ENCODE data around the gene IFRD2. TPM values are rescaled to one million over a fixed set of nuclear protein-coding genes. Genes with fewer than 3 reads are reported as not detected.

IFRD2 gene
- total and polyA plus RNA-seq, 2 experiments from 2014 or later: 85.4 to 90.2 TPM

GRCh38 chr3:50268703-50269451 lies 23.4 kb downstream of the IFRD2 start, which contains the start of gene SEMA3B:
TSS of gene SEMA3B (plus strand) at chr3:50269147. CDS start at chr3:50269241, 94 bp downstream.
- peak; percentile 74 for DNase-seq
- in situ Hi-C loops (cut with MboI): no loop called here
- no peak within 1 kb of the TSS for H2AFZ ChIP-seq
- H3K27me3 ChIP-seq (replicated peaks; ENCODE audit: insufficient read depth): no peaks in the 10 kb centered on the region
- H3K9me3 ChIP-seq (ENCODE audit: low read depth): no peaks in the 10 kb centered on the region
- no peaks in the 10 kb centered on the region for H3K36me3 ChIP-seq (ENCODE audit: low read depth)
- H3K79me2 ChIP-seq (ENCODE audit: insufficient read depth): no peaks in the 10 kb centered on the region
- H3K4me3 ChIP-seq: peak within 1 kb of the TSS; percentile 43; the same call in 1 of the 2 replicates
- TF ChIP-seq EZH2 (IDR thresholded peaks at IDR 0.05; ENCODE audit: insufficient read depth, poor library complexity, severe bottlenecking) (no peak), EZH2phosphoT487 (IDR thresholded peaks at IDR 0.05; ENCODE audit: insufficient read depth, low read depth) (no peak)
- H3K27ac ChIP-seq: peak within 1 kb of the TSS; percentile 35; the same call in 1 of the 2 replicates
- 8 to 9% methylated on average over 18 to 21 of the region's 21 CpGs for WGBS, 2 experiments (ENCODE audit: low coverage in 1 of 2, low lambda C conversion rate in 2 of 2, missing lambda C conversion rate in 2 of 2)
- H3K4me2 ChIP-seq (ENCODE audit: unreplicated experiment): peak within 1 kb of the TSS; percentile 58
- peak within 1 kb of the TSS; percentile 36; the same call in 1 of the 2 replicates for H3K9ac ChIP-seq
- H3F3A ChIP-seq (ENCODE audit: insufficient read depth): peaks cover 13% of the 10 kb centered on the region; the same call in 1 of the 2 replicates
- H3K9me2 ChIP-seq (ENCODE audit: insufficient read depth): no peaks in the 10 kb centered on the region
- H3K4me1 ChIP-seq (ENCODE audit: insufficient read depth): peaks cover 42% of the 10 kb centered on the region
- H4K20me1 ChIP-seq (ENCODE audit: insufficient read depth): no peaks in the 10 kb centered on the region

- H3K79me2 ChIP-seq (ENCODE audit: insufficient read depth): no peaks in the 10 kb centered on the region
- peaks cover 43% of the 10 kb centered on the region for H3K4me1 ChIP-seq (ENCODE audit: insufficient read depth)
- no peak for DNase-seq
- no peak overlapping the region for H3K4me3 ChIP-seq
- H3K9me3 ChIP-seq (ENCODE audit: low read depth): no peaks in the 10 kb centered on the region
- H3K36me3 ChIP-seq (ENCODE audit: low read depth): no peaks in the 10 kb centered on the region
- H3F3A ChIP-seq (ENCODE audit: insufficient read depth): peaks cover 13% of the 10 kb centered on the region; the same call in 1 of the 2 replicates
- H3K9me2 ChIP-seq (ENCODE audit: insufficient read depth): no peaks in the 10 kb centered on the region
- no peaks in the 10 kb centered on the region for H4K20me1 ChIP-seq (ENCODE audit: insufficient read depth)
- 0 out of 2 replicates have a peak overlapping the region, but pooled peaks have one; percentile 36 for H3K9ac ChIP-seq
- 19 to 25% methylated on average over 3 of the region's 3 CpGs for WGBS, 2 experiments (ENCODE audit: low coverage in 1 of 2, low lambda C conversion rate in 2 of 2, missing lambda C conversion rate in 2 of 2)
- H3K4me2 ChIP-seq (ENCODE audit: unreplicated experiment): no peak overlapping the region
- in situ Hi-C loops (cut with MboI): no loop called here
- H3K27ac ChIP-seq: peak overlapping the region; percentile 35; the same call in 1 of the 2 replicates
- TF ChIP-seq EZH2 (IDR thresholded peaks at IDR 0.05; ENCODE audit: insufficient read depth, poor library complexity, severe bottlenecking): no peak
- no peak for TF ChIP-seq EZH2phosphoT487 (IDR thresholded peaks at IDR 0.05; ENCODE audit: insufficient read depth, low read depth)
- H3K27me3 ChIP-seq (replicated peaks; ENCODE audit: insufficient read depth): no peaks in the 10 kb centered on the region
- no peak overlapping the region for H2AFZ ChIP-seq
Observed at GRCh38 chr3:50268276-50268675, 24.0 kb downstream of the IFRD2 start.

- Histone ChIP-seq H2AFZ (peak overlapping the region; percentile 67), H3F3A (ENCODE audit: insufficient read depth) (peaks cover 13% of the 10 kb centered on the region; the same call in 1 of the 2 replicates), H3K27ac (no peak overlapping the region), H4K20me1 (ENCODE audit: insufficient read depth) (no peaks in the 10 kb centered on the region), H3K4me1 (ENCODE audit: insufficient read depth) (peaks cover 43% of the 10 kb centered on the region), H3K9me2 (ENCODE audit: insufficient read depth) (no peaks in the 10 kb centered on the region), H3K4me2 (ENCODE audit: unreplicated experiment) (peak overlapping the region; percentile 63), H3K9me3 (ENCODE audit: low read depth) (no peaks in the 10 kb centered on the region), H3K9ac (peak overlapping the region; percentile 71), H3K36me3 (ENCODE audit: low read depth) (no peaks in the 10 kb centered on the region), H3K79me2 (ENCODE audit: insufficient read depth) (no peaks in the 10 kb centered on the region), H3K4me3 (peak overlapping the region; percentile 65), H3K27me3 (replicated peaks; ENCODE audit: insufficient read depth) (no peaks in the 10 kb centered on the region)
- peak; percentile 60 for DNase-seq
- in situ Hi-C loops (cut with MboI): no loop called here
- TF ChIP-seq EZH2phosphoT487 (IDR thresholded peaks at IDR 0.05; ENCODE audit: insufficient read depth, low read depth) (no peak), EZH2 (IDR thresholded peaks at IDR 0.05; ENCODE audit: insufficient read depth, poor library complexity, severe bottlenecking) (no peak)
- 8 to 9% methylated on average over 17 to 22 of the region's 22 CpGs for WGBS, 2 experiments (ENCODE audit: low coverage in 1 of 2, low lambda C conversion rate in 2 of 2, missing lambda C conversion rate in 2 of 2)
Observed at GRCh38 chr3:50267280-50267913, 24.8 kb downstream of the IFRD2 start.

- peaks cover 13% of the 10 kb centered on the region; the same call in 1 of the 2 replicates for H3F3A ChIP-seq (ENCODE audit: insufficient read depth)
Observed at GRCh38 chr3:50266836-50267235, 25.4 kb downstream of the IFRD2 start.

More at GRCh38 chr3:50266836-50267235, 25.4 kb downstream of the IFRD2 start:
- no peak overlapping the region; the same call in 1 of the 2 replicates for H2AFZ ChIP-seq
- H3K9me2 ChIP-seq (ENCODE audit: insufficient read depth): no peaks in the 10 kb centered on the region
- H3K4me3 ChIP-seq: peak overlapping the region; percentile 65
- H3K27ac ChIP-seq: no peak overlapping the region
- H3K79me2 ChIP-seq (ENCODE audit: insufficient read depth): no peaks in the 10 kb centered on the region
- DNase-seq: no peak
- H3K4me1 ChIP-seq (ENCODE audit: insufficient read depth): peaks cover 43% of the 10 kb centered on the region
- H4K20me1 ChIP-seq (ENCODE audit: insufficient read depth): no peaks in the 10 kb centered on the region
- peak overlapping the region; percentile 63 for H3K4me2 ChIP-seq (ENCODE audit: unreplicated experiment)
- 54 to 57% methylated on average over 7 of the region's 7 CpGs for WGBS, 2 experiments (ENCODE audit: low coverage in 1 of 2, low lambda C conversion rate in 2 of 2, missing lambda C conversion rate in 2 of 2)
- H3K36me3 ChIP-seq (ENCODE audit: low read depth): no peaks in the 10 kb centered on the region
- no peak for TF ChIP-seq EZH2phosphoT487 (IDR thresholded peaks at IDR 0.05; ENCODE audit: insufficient read depth, low read depth)
- no peak for TF ChIP-seq EZH2 (IDR thresholded peaks at IDR 0.05; ENCODE audit: insufficient read depth, poor library complexity, severe bottlenecking)
- in situ Hi-C loops (cut with MboI): no loop called here
- H3K9ac ChIP-seq: peak overlapping the region; percentile 71
- no peaks in the 10 kb centered on the region for H3K27me3 ChIP-seq (replicated peaks; ENCODE audit: insufficient read depth)
- H3K9me3 ChIP-seq (ENCODE audit: low read depth): no peaks in the 10 kb centered on the region
